GM18868 (cell line): ENCODE results near the gene MYO1C.
"Not testable (repeated sequence)": the region's sequence is repeated elsewhere in the genome, so short reads cannot be mapped to it uniquely, and the experiment has no call there.

Experiments used
- ATAC-seq: cut with Tn5 transposase; IDR thresholded peaks from one replicate; pipeline ENCODE4 v1.9.1; 2021; ENCODE audit warnings: mild to moderate bottlenecking, moderate library complexity; ENCODE audit not compliant: unreplicated experiment

MYO1C gene

GRCh38 chr17:1438593-1439083 is 53.8 kb downstream of the MYO1C start:
- no peak for ATAC-seq

- no peak for ATAC-seq
Measured at GRCh38 chr17:1435326-1435725, 57.2 kb downstream of the MYO1C start.

DNA sequence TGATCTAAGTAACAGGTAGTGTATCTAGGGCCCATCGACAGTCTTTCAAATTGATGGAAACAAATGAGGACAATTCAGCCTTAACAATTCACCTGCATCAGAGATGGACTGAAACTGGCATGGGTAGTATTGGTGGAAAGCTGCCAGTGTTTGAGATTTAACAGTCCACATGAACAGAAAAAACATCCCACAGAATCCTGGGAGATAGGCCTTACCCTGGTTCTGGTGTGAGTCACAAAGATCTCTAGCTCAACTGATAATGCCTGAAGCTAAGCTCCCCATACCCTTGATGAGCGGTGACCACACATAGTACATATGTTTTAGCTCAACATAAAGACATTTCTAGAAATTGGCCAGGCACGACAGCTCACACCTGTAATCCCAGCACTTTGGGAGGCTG is 58.3 kb downstream of the MYO1C start:
- no peak for ATAC-seq

DNA sequence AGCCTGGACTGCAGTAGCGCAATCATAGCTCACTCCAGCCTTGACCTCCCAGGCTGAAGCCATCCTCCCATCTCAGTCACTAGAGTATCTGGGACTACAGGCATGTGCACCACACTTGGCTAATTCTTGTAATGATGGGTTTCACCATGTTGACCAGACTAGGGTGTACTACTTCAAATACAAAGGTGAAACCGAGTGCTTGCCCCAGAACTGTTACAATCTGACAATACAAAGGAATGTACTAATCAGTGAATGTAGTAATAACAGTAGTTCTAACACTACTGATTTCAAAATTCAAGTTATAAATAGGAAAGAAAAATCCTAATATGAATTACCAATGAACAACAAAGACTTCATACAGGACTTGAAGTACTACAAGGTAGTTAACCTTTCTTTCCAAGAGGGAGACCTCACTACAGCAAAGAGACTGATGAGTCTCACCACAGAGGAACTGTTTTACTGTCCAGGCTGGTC is 60.8 kb downstream of the MYO1C start:
- ATAC-seq, result peak; percentile 46

- no peak for ATAC-seq
Measured at GRCh38 chr17:1423456-1424135, 68.9 kb downstream of the MYO1C start.

DNA sequence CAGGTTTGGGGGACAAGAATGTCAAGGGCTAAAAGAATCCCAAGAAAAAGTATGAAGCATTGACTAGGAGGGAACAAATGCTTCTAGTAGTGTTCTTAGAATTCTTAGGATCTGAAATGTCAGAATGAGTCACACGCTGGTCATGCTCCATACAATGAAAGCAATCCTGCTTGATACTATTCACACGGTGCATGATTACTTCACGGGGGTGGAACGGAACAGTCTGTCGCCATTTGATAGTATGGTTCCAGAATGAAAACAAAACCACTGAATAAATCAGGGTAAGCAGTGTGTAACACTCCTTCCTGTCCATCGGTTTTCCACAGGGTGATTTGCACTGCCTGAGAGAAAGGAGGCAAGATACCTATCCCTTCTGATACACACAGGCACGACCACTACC is 69.6 kb downstream of the MYO1C start:
- ATAC-seq, result no peak

GRCh38 chr17:1421470-1421869 is 71.0 kb downstream of the MYO1C start:
- no peak for ATAC-seq

- ATAC-seq, result no peak
Measured at GRCh38 chr17:1420981-1421380, 71.5 kb downstream of the MYO1C start.

- no peak for ATAC-seq
Measured at GRCh38 chr17:1420163-1420562, 72.3 kb downstream of the MYO1C start.

DNA sequence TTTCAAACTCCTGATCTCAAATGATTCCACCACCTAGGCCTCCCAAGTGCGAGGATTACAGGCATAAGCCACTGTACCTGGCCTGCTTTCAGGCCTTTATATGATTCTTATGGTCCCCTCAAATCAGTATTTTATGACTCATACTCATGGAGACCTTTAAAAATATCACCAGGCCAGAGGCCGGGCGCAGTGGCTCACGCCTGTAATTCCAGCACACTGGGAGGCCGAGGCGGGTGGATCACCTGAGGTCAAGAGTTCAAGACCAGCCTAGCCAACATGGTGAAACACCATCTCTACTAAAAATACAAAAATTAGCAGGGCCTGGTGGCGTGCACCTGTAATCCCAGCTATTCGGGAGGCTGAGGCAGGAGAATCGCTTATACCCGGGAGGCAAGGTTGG is 74.0 kb downstream of the MYO1C start:
- ATAC-seq, result not testable (repeated sequence)

DNA sequence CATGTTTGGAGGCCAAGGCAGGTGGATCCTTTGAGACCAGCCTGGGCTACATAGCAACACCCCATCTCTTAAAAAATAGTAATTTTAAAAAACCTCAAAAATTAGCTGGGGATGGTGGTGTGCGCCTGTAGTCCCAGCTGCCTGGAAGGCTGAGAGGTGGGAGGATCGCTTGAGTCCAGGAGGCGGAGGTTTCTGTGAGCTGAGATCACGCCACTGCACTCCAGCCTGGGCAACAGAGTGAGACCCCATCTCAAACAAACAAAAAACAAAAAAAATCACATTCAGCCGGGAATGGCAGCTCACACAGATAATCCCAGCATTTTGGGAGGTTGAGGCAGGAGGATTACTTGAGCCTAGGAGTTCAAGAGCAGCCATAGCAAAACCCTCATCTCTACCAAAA is 76.1 kb downstream of the MYO1C start:
- no peak for ATAC-seq

DNA sequence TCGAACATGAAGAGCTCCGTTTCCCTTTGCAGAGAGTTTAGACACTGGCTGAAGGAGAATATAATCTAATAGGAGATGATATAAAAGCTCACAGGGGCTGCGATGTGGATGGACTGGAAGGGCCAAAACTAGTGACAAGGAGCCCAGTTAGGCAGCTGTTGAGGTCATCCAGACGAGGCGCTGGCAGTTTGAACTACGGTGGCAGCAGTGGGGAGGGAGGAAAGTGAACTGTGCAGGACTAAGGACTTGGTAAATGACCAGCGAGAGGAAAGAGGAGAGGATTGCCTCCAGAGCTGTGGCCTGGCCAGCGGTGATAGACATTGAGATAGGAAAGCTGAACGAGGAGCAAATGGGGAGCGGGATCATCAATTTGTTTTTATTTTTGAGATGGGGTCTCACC is 77.9 kb downstream of the MYO1C start:
- ATAC-seq, result no peak
